ENCODE data around the gene CELF4.

GRCh38 chr18:37529863-37530262 is 35.7 kb downstream of the CELF4 start:
- TF ChIP-seq CTCF (IDR thresholded peaks at IDR 0.05; ENCODE audit: low read depth, low read length, poor library complexity, severe bottlenecking), result no peak
- TF ChIP-seq EZH2phosphoT487 (IDR thresholded peaks at IDR 0.05; ENCODE audit: borderline replicate concordance, low read length), result no peak
